GM20431 (cell line): ENCODE measurements around the gene SRGAP1.
"Not testable (repeated sequence)": the region's sequence is repeated elsewhere in the genome, so short reads cannot be mapped to it uniquely, and the experiment has no call there.

Experiments
- in situ Hi-C: fragments of 300-500 bp; cut with MseI, MboI; formaldehyde crosslinking; loops from one replicate; pipeline ENCODE4 v1.15.0; 2020; ENCODE audit warnings: low sequenced_read_pairs; ENCODE audit not compliant: unreplicated experiment

SRGAP1 gene

DNA sequence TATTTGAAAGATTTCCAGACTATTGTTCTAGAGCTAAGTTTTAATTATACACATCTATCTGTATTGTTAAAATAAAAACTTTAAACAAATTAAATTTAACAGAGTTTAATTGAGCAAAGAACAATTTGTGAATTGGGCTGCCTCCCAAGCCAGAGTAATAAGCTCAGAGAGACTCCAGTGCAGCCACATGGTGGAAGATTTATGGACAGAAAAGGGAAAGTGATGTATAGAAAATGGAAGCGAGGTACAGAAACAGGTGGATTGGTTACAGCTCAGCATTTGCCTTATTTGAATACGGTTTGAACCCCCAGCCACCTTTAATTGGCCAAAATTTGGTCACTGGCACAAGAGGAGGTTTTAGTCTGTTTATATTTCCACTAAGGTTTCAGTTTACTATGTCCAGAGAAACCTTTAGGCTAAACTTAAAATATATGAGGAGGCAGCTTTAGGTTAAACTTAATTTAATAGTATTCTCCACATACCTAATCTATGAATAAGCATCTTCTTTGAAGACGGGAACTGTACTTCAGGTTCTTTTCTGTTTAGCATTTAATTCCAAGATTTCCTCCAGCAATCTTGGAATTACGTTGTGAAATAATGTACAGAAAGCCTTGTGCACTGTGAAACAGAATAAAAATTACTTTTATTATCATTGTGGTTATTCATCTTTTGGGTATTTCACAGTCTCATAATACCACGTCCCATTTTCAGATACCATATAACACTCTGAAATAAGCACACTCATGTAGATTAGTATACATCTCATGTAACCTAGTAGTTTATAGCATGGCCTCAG is 19.4 kb downstream of the SRGAP1 start:
- in situ Hi-C loops, result no loop called here

DNA sequence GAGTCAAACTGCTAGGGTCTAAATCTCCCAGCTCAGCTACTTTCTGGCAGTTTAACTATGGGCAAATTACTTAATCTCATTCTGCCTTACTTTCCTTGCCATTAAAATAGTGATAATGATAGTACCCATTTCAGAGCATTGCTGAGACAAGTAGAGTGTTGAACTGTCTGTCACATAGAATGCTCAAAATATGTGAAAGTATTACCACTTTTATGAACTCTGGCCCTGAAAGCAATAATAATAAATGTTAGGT is 19.9 kb downstream of the SRGAP1 start:
- in situ Hi-C loops, result no loop called here

GRCh38 chr12:63865448-63865847 is 20.9 kb downstream of the SRGAP1 start:
- in situ Hi-C loops, result no loop called here

DNA sequence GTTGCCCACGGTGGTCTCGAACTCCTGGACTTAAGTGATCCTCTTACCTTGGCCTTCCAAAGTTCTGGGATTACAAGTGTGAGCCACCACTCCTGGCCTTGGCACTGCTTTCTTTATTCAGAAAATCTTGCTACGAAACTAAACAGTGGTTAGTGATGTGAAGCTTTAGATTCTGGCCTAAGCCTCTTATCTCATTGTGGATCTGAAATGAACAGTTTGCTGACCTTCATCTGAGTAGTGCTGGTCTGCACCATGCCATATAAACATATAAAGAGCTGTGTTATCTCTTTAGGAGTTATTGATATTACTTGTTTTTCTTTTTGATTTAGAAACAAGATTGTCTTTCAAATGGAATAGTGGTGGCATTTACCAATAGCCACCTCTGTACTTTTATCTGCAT is 22.6 kb downstream of the SRGAP1 start:
- in situ Hi-C loops, result no loop called here

DNA sequence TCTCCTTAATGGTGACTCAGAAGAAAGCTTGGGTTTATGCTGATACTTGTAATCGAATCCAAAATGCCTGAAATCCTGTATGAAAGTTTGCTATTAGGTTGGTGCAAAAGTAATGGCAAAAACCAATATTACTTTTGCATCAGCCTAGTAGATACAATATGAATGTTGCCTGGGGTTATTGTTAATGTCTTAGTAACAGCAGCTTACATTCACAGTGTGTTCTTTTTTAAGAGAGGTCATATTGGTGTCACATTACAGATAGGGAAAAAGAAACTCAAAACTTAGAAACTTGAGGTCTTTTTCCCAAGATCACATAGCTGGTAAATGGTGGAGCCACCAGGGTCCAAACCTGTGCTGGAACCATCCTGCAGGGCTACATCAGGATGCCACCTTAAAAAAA is 25.2 kb downstream of the SRGAP1 start:
- in situ Hi-C loops, result no loop called here

DNA sequence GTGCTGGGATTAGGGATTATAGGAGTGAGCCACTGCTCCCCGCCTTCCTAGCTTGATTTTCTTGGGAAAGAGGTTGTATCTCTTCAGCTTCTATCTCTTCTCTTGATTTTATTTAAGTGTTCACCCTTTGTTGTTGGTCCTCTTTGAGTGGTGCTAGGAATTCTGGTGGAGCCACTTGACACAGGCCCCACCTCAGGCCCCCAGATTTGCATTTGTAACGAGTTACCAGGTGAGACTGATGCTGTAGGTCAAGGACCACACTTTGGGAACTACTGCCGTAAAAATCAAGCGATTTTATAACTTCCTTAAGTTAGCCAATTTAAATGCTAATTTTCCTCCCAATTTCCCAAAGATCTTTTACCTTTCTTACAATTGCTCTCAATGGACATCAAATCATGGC is 26.3 kb downstream of the SRGAP1 start:
- in situ Hi-C loops, result no loop called here

DNA sequence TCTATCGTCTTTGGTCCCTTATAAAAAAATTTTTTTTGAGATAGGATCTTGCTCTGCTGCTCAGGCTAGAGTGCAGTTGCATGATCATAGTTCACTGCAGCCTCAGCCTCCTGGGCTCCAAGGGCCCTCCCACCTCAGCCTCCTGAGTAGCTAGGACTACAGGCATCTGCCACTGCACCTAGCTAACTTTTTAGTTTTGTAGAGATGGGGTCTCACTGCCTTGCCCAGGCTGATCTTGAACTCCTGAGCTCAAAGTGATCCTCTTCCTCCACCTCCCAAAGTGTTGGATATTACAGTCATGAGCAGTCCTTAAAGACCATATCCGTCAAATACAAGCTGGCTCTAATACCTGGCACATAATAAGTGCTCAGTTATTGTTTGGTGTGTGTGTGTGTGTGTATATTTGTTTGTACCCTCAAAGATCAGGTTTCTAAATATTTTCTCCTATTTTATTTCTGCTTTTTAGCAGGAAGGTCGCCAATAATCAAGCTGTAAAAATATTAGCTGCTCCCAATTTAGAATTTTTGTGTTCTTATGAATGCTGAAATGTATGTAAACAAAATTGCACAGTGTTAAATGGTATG is 30.5 kb downstream of the SRGAP1 start:
- in situ Hi-C loops, result no loop called here

DNA sequence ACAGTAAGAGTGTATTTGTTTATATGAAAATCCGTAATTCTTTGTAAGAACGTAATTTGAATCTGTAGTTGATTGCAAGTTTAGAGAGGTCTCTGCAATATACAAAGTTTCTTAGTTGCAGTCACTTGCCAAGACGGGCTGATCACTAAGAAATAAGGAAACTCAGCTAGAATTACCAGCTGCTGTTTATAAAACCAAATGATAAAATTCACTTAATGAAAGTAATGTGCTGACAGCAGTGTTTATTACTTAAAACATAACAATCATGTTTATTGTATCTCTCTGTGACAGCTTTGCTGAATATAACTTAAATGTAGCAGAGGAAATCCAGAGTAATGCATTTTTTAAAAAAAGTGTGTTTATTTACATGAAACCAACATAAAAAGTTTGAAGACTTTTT is 31.2 kb downstream of the SRGAP1 start:
- in situ Hi-C loops, result no loop called here

DNA sequence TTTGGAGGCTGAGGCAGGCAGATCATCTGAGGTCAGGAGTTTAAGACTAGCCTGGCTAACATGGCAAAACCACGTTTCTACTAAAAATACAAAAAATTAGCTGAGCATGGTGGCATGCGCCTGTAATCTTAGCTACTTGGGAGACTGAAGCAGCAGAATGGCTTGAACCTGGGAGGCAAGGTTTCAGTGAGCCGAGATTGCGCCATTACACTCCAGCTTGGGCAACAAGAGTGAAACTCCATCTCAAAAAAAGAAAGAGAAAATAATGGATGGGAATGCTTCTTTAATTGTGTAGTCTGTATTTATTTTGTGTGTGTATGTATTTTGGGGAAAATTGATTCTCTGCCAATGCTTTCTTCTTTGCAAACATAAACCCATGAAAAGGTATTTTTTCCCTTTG is 32.5 kb downstream of the SRGAP1 start:
- in situ Hi-C loops, result no loop called here

DNA sequence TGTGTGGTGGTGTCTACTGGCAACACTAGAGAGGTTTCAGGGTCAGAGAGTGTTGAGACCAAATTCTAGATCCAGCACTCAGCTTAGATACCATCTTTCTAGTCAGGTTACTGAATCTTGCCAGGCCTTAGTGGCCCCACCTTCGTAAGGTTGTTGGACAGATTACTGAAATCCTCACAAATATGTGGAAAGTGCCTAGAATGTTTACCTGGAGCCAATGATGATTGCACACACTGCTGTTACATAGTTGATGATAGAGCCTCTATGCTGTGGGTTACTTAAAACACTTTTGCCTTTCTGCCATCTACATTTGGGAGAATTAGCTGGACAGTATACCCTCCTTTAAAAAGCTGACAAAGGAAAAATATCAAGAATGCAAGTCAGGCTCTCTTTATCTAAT is 33.2 kb downstream of the SRGAP1 start:
- in situ Hi-C loops, result no loop called here

- in situ Hi-C loops, result not testable (repeated sequence)
These were observed 35.7 kb downstream of the SRGAP1 start for GRCh38 chr12:63880235-63880634.

- in situ Hi-C loops, result no loop called here
These were observed 36.3 kb downstream of the SRGAP1 start for GRCh38 chr12:63880742-63881263.

DNA sequence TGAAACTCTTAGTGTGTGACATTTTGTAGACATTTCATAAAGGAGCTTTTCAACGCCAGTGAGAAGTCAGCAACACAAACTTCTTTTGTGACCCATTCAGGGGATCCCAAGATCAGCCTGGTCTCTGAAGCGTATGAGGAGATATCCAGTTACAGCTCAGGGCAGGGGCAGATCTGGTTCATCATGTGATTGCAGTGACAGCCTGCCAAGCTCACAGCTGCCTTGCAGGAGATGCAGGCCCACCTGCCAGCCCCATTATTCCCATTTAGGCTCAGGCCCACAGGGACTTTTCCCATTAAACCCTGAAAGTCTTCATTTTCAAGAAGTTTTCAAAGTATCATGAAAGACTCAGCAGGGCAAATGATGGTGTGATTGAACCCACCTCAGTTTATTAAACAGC is 38.3 kb downstream of the SRGAP1 start:
- in situ Hi-C loops, result no loop called here

DNA sequence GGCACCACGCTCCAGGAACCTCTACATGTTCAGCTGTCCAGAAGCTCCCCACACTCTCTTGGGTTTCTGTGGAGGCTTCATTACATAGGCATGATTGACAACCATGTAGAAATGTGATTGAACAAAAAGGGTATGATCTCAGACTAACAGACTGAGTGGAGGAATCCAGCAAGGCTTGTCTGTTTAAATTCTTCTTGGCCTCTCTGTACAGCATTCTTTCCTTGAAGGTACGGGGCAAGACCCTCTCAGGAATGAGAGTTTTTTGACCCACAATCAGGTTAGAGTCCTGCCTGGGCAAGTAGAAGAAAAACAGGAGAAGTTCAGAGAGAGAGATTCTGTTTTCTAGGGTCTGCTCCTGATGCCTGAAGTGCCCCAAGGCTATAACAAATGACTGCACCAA is 40.9 kb downstream of the SRGAP1 start:
- in situ Hi-C loops, result no loop called here

GRCh38 chr12:63888908-63889635 is 44.6 kb downstream of the SRGAP1 start:
- in situ Hi-C loops, result no loop called here

DNA sequence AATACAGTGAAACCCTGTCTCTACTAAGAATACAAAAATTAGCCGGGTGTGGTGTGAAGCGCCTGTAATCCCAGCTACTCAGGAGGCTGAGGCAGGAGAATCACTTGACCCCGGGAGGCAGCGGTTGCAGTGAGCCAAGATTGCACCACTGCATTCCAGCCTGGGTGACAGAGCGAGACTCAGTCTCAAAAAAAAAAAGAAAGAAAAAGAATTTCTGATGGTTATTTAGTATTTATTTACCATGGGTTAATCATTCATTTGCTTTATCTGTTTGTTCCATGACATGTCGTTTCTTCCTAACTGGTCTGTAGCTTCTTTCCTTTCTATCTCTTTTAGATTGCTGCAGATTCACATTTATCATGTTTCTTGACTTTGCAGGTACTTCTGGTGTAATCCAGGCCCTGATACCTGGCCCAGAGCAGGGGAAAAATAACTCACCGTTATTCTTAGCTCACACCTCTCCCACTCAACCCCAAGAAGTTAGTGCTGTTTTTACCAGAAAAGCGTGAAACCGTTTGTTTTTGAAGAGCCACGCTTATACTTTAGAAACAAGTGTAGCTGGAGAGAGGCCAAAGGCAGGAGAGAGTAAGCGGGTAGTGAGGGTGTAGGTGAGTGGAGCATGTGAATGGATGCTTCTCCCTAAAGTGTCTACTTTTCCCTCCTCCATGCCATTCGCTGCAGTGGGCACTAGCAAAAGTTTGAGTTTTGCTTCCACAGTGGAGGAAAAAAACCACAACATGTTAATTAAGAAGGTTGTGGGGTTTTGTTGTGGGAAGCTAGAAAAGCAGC is 45.4 kb downstream of the SRGAP1 start:
- in situ Hi-C loops, result no loop called here

DNA sequence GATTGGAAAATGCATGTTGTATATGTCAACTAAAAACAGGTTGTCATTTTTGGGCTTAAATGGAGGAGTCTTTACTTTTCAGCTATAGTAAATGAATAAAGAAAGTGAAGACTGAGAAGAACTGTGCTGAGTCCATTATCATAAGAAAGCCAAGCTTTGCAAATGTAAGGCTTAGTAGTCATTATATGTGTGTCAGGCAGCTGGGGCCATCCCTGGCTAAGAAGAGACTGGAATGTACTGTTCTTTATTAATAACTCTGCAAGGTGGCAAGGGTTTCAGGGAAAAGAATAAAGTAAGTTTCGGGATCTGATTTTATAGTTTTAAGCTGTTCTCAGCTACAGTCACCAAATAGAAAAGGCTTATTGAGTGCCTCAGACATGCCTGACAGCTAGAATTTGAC is 48.7 kb downstream of the SRGAP1 start:
- in situ Hi-C loops, result no loop called here

- in situ Hi-C loops, result no loop called here
These were observed 49.6 kb downstream of the SRGAP1 start for GRCh38 chr12:63894132-63894531.

- in situ Hi-C loops, result no loop called here
These were observed 51.3 kb downstream of the SRGAP1 start for GRCh38 chr12:63895841-63896240.

DNA sequence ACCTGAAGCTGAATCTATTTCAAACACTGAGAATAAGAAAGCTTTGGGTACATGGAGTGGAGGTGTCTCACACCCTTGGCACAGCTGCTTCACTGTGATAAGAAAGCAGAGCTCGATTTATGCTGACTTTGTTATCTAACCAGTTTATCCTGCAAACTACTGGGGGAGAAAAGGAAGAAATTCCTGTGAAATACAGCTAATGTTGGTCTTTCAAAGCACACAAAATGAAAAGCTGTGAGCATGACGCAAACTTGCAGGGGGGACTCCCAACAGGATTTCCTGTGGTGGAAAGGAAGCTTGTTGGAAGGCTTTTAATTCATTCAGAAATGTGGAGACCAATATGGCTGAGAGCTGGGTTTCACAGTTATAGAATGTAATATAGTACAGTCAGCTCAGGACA is 53.4 kb downstream of the SRGAP1 start:
- in situ Hi-C loops, result no loop called here
